Measurements from ENCODE around the gene CHSY3.

CHSY3 gene

DNA sequence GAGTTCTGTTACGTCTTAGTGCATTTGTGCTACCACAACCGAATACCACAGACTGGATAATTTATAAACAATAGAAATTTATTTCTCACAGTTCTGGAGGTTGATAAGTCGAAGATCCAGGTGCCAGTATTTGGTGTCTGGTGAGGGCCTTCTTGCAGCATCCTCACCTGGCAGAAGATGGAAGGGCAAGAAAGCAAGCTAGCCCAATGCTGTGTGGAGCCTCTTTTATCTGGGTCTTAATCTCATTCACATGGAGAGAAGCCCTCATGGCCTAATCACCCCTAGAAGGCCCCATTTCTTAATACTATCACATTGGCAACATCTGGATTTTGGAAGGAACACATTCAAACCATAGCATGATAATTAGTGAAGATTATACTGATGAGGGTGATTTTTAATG lies 159.3 kb downstream of the CHSY3 start:
- Histone ChIP-seq H3K9ac (ENCODE audit: insufficient read length, low read depth) (no peak overlapping the region), H3K27me3 (ENCODE audit: insufficient read depth, insufficient read length) (no peaks in the 10 kb centered on the region), H3K4me3 (ENCODE audit: insufficient read length, low read depth) (no peak overlapping the region), H3K9me3 (ENCODE audit: insufficient read depth, low read length) (no peaks in the 10 kb centered on the region), H3K36me3 (ENCODE audit: insufficient read depth, insufficient read length, low read length) (no peaks in the 10 kb centered on the region), H3K4me1 (ENCODE audit: insufficient read depth, insufficient read length) (no peaks in the 10 kb centered on the region)
- DNase-seq (ENCODE audit: low read depth, low spot score) = no peak
- TF ChIP-seq ZNF274 (IDR thresholded peaks at IDR 0.05; ENCODE audit: low read depth, low read length) (no peak), SUZ12 (IDR thresholded peaks at IDR 0.05; ENCODE audit: extremely low read depth, insufficient read depth, insufficient read length) (no peak), YY1 (IDR thresholded peaks at IDR 0.05; ENCODE audit: insufficient read depth, insufficient read length) (no peak)

GRCh38 chr5:130064484-130064883 lies 160.2 kb downstream of the CHSY3 start:
- Histone ChIP-seq H3K36me3 (ENCODE audit: insufficient read depth, insufficient read length, low read length) (no peaks in the 10 kb centered on the region), H3K4me1 (ENCODE audit: insufficient read depth, insufficient read length) (no peaks in the 10 kb centered on the region), H3K9ac (ENCODE audit: insufficient read length, low read depth) (no peak overlapping the region), H3K4me3 (ENCODE audit: insufficient read length, low read depth) (no peak overlapping the region), H3K9me3 (ENCODE audit: insufficient read depth, low read length) (no peaks in the 10 kb centered on the region), H3K27me3 (ENCODE audit: insufficient read depth, insufficient read length) (no peaks in the 10 kb centered on the region)
- TF ChIP-seq ZNF274 (IDR thresholded peaks at IDR 0.05; ENCODE audit: low read depth, low read length) (no peak), SUZ12 (IDR thresholded peaks at IDR 0.05; ENCODE audit: extremely low read depth, insufficient read depth, insufficient read length) (no peak), YY1 (IDR thresholded peaks at IDR 0.05; ENCODE audit: insufficient read depth, insufficient read length) (no peak)
- DNase-seq (ENCODE audit: low read depth, low spot score) = no peak

DNA sequence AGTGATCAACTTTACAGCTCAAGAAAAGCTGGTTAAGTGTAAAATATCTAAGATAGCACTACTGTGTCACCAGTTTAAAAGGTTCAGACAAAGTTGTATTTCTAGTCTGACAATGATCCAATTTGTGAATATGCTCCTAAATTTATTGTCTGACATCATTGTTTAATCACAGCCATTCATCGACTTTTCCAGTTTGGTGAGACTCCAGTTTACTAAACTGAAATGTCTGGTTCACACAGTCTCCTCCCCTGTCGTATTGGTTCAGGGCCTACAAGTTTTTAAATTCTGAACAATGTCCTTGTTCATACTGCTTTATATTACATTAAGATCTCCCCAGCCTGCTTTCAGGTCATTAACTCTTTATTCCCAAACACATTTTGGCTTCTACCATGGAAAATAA lies 161.4 kb downstream of the CHSY3 start:
- Histone ChIP-seq H3K4me3 (ENCODE audit: insufficient read length, low read depth) (no peak overlapping the region), H3K9me3 (ENCODE audit: insufficient read depth, low read length) (no peaks in the 10 kb centered on the region), H3K27me3 (ENCODE audit: insufficient read depth, insufficient read length) (no peaks in the 10 kb centered on the region), H3K36me3 (ENCODE audit: insufficient read depth, insufficient read length, low read length) (no peaks in the 10 kb centered on the region), H3K9ac (ENCODE audit: insufficient read length, low read depth) (no peak overlapping the region), H3K4me1 (ENCODE audit: insufficient read depth, insufficient read length) (no peaks in the 10 kb centered on the region)
- DNase-seq (ENCODE audit: low read depth, low spot score) = no peak
- no peak for TF ChIP-seq ZNF274 (IDR thresholded peaks at IDR 0.05; ENCODE audit: low read depth, low read length)
- TF ChIP-seq YY1 (IDR thresholded peaks at IDR 0.05; ENCODE audit: insufficient read depth, insufficient read length) = no peak
- TF ChIP-seq SUZ12 (IDR thresholded peaks at IDR 0.05; ENCODE audit: extremely low read depth, insufficient read depth, insufficient read length) = no peak

- Histone ChIP-seq H3K27me3 (ENCODE audit: insufficient read depth, insufficient read length) (no peaks in the 10 kb centered on the region), H3K9me3 (ENCODE audit: insufficient read depth, low read length) (no peaks in the 10 kb centered on the region), H3K4me3 (ENCODE audit: insufficient read length, low read depth) (no peak overlapping the region), H3K36me3 (ENCODE audit: insufficient read depth, insufficient read length, low read length) (no peaks in the 10 kb centered on the region), H3K9ac (ENCODE audit: insufficient read length, low read depth) (no peak overlapping the region), H3K4me1 (ENCODE audit: insufficient read depth, insufficient read length) (no peaks in the 10 kb centered on the region)
- no peak for DNase-seq (ENCODE audit: low read depth, low spot score)
- no peak for TF ChIP-seq SUZ12 (IDR thresholded peaks at IDR 0.05; ENCODE audit: extremely low read depth, insufficient read depth, insufficient read length)
Observed at GRCh38 chr5:130066644-130067043, 162.4 kb downstream of the CHSY3 start.

DNA sequence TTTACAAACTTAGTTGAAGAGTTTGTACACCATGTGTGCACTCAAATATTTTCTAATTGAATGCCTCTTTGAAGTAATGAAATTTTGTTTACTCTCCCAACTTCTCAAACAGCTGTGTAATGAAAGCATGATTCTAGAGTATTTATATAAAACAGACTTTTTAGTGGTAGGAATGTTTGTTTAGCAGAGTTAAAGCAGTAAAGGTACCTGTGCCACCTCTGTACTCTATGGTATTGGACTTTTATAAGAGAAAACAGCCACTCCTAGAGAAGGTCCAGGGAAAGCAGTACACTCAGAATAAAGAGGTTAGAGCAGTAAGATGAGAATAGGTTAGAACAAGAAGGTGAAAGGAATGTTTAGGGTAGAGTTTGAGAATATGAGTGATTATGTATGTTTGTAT lies 163.1 kb downstream of the CHSY3 start:
- no peak overlapping the region for H3K9ac ChIP-seq (ENCODE audit: insufficient read length, low read depth)
- DNase-seq (ENCODE audit: low read depth, low spot score) = no peak
- no peaks in the 10 kb centered on the region for H3K4me1 ChIP-seq (ENCODE audit: insufficient read depth, insufficient read length)
- TF ChIP-seq SUZ12 (IDR thresholded peaks at IDR 0.05; ENCODE audit: extremely low read depth, insufficient read depth, insufficient read length) (no peak), ZNF274 (IDR thresholded peaks at IDR 0.05; ENCODE audit: low read depth, low read length) (no peak), YY1 (IDR thresholded peaks at IDR 0.05; ENCODE audit: insufficient read depth, insufficient read length) (no peak)
- no peaks in the 10 kb centered on the region for H3K9me3 ChIP-seq (ENCODE audit: insufficient read depth, low read length)
- H3K36me3 ChIP-seq (ENCODE audit: insufficient read depth, insufficient read length, low read length) = no peaks in the 10 kb centered on the region
- H3K4me3 ChIP-seq (ENCODE audit: insufficient read length, low read depth) = no peak overlapping the region
- no peaks in the 10 kb centered on the region for H3K27me3 ChIP-seq (ENCODE audit: insufficient read depth, insufficient read length)

DNA sequence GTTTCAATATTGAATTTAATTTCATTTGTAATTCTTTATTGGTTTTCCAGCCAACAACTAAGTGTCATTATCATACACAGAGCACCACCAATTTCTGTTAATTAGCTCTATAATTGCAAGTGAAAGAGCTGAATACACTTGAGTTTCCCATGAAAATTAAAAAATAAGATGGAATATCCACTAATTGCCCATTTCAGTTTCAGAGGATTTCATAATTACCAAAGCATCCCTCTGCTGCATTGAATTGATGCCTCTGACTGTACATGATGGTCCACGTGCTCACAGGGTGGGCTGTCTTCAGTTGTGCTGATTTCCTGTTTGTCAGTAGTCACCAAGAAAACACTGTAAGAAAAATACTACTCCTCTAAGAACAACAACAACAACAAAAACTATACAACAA lies 163.8 kb downstream of the CHSY3 start:
- H3K36me3 ChIP-seq (ENCODE audit: insufficient read depth, insufficient read length, low read length) = no peaks in the 10 kb centered on the region
- no peaks in the 10 kb centered on the region for H3K9me3 ChIP-seq (ENCODE audit: insufficient read depth, low read length)
- no peak overlapping the region for H3K4me3 ChIP-seq (ENCODE audit: insufficient read length, low read depth)
- no peak overlapping the region for H3K9ac ChIP-seq (ENCODE audit: insufficient read length, low read depth)
- no peaks in the 10 kb centered on the region for H3K4me1 ChIP-seq (ENCODE audit: insufficient read depth, insufficient read length)
- TF ChIP-seq SUZ12 (IDR thresholded peaks at IDR 0.05; ENCODE audit: extremely low read depth, insufficient read depth, insufficient read length) (no peak), ZNF274 (IDR thresholded peaks at IDR 0.05; ENCODE audit: low read depth, low read length) (no peak), YY1 (IDR thresholded peaks at IDR 0.05; ENCODE audit: insufficient read depth, insufficient read length) (no peak)
- no peak for DNase-seq (ENCODE audit: low read depth, low spot score)
- H3K27me3 ChIP-seq (ENCODE audit: insufficient read depth, insufficient read length) = no peaks in the 10 kb centered on the region

DNA sequence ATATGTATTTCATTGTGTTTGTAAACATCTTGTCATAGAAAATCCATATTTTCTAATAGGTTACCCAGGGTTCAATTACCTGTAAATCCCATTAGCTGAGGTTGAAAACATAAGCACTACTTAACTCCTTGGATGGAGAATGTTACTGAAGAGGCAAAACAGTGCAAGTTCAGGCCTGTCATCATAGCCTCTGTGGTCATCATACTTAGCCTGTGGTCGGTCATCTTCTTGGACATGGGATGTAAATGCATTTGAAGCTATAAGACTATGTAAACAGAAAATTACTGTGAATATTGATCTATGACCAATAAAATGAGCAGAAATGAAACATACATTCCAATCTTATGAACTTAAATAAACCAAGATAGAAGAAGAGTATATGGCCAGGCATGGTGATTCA lies 164.7 kb downstream of the CHSY3 start:
- no peak overlapping the region for H3K4me3 ChIP-seq (ENCODE audit: insufficient read length, low read depth)
- no peaks in the 10 kb centered on the region for H3K4me1 ChIP-seq (ENCODE audit: insufficient read depth, insufficient read length)
- H3K27me3 ChIP-seq (ENCODE audit: insufficient read depth, insufficient read length) = no peaks in the 10 kb centered on the region
- H3K36me3 ChIP-seq (ENCODE audit: insufficient read depth, insufficient read length, low read length) = no peaks in the 10 kb centered on the region
- TF ChIP-seq SUZ12 (IDR thresholded peaks at IDR 0.05; ENCODE audit: extremely low read depth, insufficient read depth, insufficient read length) (no peak), YY1 (IDR thresholded peaks at IDR 0.05; ENCODE audit: insufficient read depth, insufficient read length) (no peak), ZNF274 (IDR thresholded peaks at IDR 0.05; ENCODE audit: low read depth, low read length) (no peak)
- DNase-seq (ENCODE audit: low read depth, low spot score) = no peak
- no peaks in the 10 kb centered on the region for H3K9me3 ChIP-seq (ENCODE audit: insufficient read depth, low read length)
- H3K9ac ChIP-seq (ENCODE audit: insufficient read length, low read depth) = no peak overlapping the region

DNA sequence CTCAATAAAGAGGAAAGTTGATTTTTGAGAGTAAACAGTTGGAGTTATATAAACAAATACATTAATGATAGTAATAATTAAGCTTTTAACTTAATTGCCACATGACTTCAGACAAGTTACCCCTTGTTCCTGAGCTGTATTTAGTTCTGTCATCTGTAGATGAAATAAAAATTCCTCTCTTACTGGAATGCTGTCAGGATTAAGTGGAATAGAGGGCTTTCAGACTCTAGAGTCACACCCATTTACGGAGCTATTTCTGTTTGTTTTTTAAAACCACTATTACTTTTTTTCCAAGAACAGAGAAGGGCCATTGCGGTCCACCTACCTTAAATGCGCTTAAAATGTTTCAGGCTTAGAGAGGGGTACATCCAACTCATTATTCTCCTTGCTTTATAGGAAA lies 170.6 kb downstream of the CHSY3 start:
- no peak overlapping the region for H3K4me3 ChIP-seq (ENCODE audit: insufficient read length, low read depth)
- no peaks in the 10 kb centered on the region for H3K9me3 ChIP-seq (ENCODE audit: insufficient read depth, low read length)
- H3K27me3 ChIP-seq (ENCODE audit: insufficient read depth, insufficient read length) = no peaks in the 10 kb centered on the region
- H3K36me3 ChIP-seq (ENCODE audit: insufficient read depth, insufficient read length, low read length) = no peaks in the 10 kb centered on the region
- H3K9ac ChIP-seq (ENCODE audit: insufficient read length, low read depth) = no peak overlapping the region
- DNase-seq (ENCODE audit: low read depth, low spot score) = no peak
- no peaks in the 10 kb centered on the region for H3K4me1 ChIP-seq (ENCODE audit: insufficient read depth, insufficient read length)
- no peak for TF ChIP-seq ZNF274 (IDR thresholded peaks at IDR 0.05; ENCODE audit: low read depth, low read length)
- TF ChIP-seq YY1 (IDR thresholded peaks at IDR 0.05; ENCODE audit: insufficient read depth, insufficient read length) = no peak
- TF ChIP-seq SUZ12 (IDR thresholded peaks at IDR 0.05; ENCODE audit: extremely low read depth, insufficient read depth, insufficient read length) = no peak

Measured in NT2/D1 (cell line).